Astrocyte of the spinal cord (primary cell): Measurements from ENCODE around the gene FAM3D.
"Not testable (repeated sequence)": the region's sequence is repeated elsewhere in the genome, so short reads cannot be mapped to it uniquely, and the experiment has no call there.

Experiments used
- DNase-seq: peaks from one replicate; pipeline ENCODE4 v3.0.0; 2011; ENCODE audit warnings: low read depth, low spot score
- H3K4me3 ChIP-seq: 2 replicates; pipeline ENCODE4 v1.5.1; 2011; ENCODE audit warnings: low read depth, mild to moderate bottlenecking, low read length, moderate library complexity
- CTCF ChIP-seq: IDR thresholded peaks from 2 replicates; pipeline ENCODE4 v1.5.1; 2012; ENCODE audit warnings: low read depth, mild to moderate bottlenecking, low read length, inconsistent platforms
- in situ Hi-C: cut with HindIII; loops from 2 replicates; pipeline ENCODE4 v1.10.0; 2017; ENCODE audit warnings: low sequenced_read_pairs

FAM3D gene

GRCh38 chr3:58666683-58667082 is at the start of gene FAM3D:
FAM3D (minus strand) TSS chr3:58666774; CDS start chr3:58655563, 11,211 bp downstream.
- in situ Hi-C loops: no loop called here
- DNase-seq: no peak
- no peak within 1 kb of the TSS for H3K4me3 ChIP-seq
- TF ChIP-seq CTCF: no peak

GRCh38 chr3:58713715-58714401 is 47.3 kb upstream of the FAM3D start:
- H3K4me3 ChIP-seq: no peak overlapping the region
- in situ Hi-C loops: no loop called here
- TF ChIP-seq CTCF: no peak
- DNase-seq: no peak

- no peak for DNase-seq
- H3K4me3 ChIP-seq: no peak overlapping the region
- in situ Hi-C loops: no loop called here
Observed at GRCh38 chr3:58711871-58712270, 45.3 kb upstream of the FAM3D start.

GRCh38 chr3:58708983-58709382 is 42.4 kb upstream of the FAM3D start:
- in situ Hi-C loops, H3K4me3 ChIP-seq, DNase-seq: not testable (repeated sequence)

More at GRCh38 chr3:58711871-58712270, 45.3 kb upstream of the FAM3D start:
- TF ChIP-seq CTCF: no peak

- TF ChIP-seq CTCF: no peak
- H3K4me3 ChIP-seq: no peak overlapping the region
- DNase-seq: no peak
- in situ Hi-C loops: no loop called here
Observed at GRCh38 chr3:58708116-58708791, 41.7 kb upstream of the FAM3D start.

- in situ Hi-C loops: no loop called here
- no peak for DNase-seq
- no peak for TF ChIP-seq CTCF
- no peak overlapping the region for H3K4me3 ChIP-seq
Observed at GRCh38 chr3:58707390-58707930, 40.9 kb upstream of the FAM3D start.
